GM06990 (cell line): ENCODE data around the gene NRG2.

ENCODE experiments used
- DNase-seq: peaks from one replicate; pipeline ENCODE4 v3.0.0-alpha.2; 2011; ENCODE audit not compliant: insufficient read length; ENCODE audit errors: extremely low read depth
- H3K27me3 ChIP-seq: replicated peaks from 2 replicates; pipeline ENCODE4 v1.6.0; 2011; ENCODE audit warnings: low read length; ENCODE audit not compliant: control insufficient read depth, insufficient read depth
- H3K36me3 ChIP-seq: 2 replicates; pipeline ENCODE4 v1.5.1; 2011; ENCODE audit warnings: low read length; ENCODE audit not compliant: control insufficient read depth, insufficient read depth
- H3K4me3 ChIP-seq: replicated peaks from 2 replicates; pipeline ENCODE4 v1.5.1; 2011; ENCODE audit warnings: low read depth, mild to moderate bottlenecking, control low read depth, low read length
- TF ChIP-seq, protein P1 (sequence below): IDR thresholded peaks from 2 replicates; pipeline ENCODE4 v1.5.1; 2011; ENCODE audit warnings: low read length, control low read depth, mild to moderate bottlenecking, inconsistent platforms; ENCODE audit not compliant: insufficient read depth, poor library complexity, severe bottlenecking

The NRG2 gene

DNA sequence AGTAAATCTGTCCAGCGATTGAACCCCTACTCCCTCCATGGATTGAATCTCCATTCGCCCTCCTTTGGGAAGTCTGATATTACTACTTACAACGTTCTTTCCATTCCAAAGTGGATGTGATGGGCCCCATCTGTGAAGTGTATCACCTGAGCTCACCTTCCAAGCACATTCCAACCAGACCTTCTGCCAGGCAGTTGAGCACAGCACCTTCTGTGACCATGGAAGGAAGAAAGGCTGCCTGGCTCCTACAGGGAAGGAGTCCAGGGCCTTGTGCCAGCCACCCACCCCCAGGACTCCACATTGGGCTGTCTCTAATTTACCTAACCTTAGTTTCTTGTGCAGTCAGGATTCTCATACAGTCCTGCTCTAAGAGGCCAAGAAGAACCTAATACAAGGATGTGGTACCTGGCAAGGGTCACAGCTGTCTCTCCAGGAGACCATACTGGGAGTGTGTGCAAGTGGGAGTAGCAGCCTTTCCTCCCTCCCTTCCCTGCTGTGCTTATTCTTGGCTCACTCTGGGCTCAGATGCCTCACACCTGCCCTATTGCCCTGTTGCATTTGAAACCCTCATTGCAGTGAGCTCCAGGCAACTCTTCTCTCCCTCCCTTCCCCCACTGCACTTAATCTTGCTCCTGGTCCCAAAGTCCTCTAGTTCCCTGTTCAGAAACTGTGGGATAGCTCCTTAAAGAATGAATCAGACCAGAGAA lies 116.1 kb downstream of the NRG2 start:
- Histone ChIP-seq H3K4me3 (no peak overlapping the region), H3K36me3 (no peaks in the 10 kb centered on the region), H3K27me3 (no peaks in the 10 kb centered on the region)
- DNase-seq, result no peak
- TF ChIP-seq, protein P1, sequence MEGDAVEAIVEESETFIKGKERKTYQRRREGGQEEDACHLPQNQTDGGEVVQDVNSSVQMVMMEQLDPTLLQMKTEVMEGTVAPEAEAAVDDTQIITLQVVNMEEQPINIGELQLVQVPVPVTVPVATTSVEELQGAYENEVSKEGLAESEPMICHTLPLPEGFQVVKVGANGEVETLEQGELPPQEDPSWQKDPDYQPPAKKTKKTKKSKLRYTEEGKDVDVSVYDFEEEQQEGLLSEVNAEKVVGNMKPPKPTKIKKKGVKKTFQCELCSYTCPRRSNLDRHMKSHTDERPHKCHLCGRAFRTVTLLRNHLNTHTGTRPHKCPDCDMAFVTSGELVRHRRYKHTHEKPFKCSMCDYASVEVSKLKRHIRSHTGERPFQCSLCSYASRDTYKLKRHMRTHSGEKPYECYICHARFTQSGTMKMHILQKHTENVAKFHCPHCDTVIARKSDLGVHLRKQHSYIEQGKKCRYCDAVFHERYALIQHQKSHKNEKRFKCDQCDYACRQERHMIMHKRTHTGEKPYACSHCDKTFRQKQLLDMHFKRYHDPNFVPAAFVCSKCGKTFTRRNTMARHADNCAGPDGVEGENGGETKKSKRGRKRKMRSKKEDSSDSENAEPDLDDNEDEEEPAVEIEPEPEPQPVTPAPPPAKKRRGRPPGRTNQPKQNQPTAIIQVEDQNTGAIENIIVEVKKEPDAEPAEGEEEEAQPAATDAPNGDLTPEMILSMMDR, result no peak

DNA sequence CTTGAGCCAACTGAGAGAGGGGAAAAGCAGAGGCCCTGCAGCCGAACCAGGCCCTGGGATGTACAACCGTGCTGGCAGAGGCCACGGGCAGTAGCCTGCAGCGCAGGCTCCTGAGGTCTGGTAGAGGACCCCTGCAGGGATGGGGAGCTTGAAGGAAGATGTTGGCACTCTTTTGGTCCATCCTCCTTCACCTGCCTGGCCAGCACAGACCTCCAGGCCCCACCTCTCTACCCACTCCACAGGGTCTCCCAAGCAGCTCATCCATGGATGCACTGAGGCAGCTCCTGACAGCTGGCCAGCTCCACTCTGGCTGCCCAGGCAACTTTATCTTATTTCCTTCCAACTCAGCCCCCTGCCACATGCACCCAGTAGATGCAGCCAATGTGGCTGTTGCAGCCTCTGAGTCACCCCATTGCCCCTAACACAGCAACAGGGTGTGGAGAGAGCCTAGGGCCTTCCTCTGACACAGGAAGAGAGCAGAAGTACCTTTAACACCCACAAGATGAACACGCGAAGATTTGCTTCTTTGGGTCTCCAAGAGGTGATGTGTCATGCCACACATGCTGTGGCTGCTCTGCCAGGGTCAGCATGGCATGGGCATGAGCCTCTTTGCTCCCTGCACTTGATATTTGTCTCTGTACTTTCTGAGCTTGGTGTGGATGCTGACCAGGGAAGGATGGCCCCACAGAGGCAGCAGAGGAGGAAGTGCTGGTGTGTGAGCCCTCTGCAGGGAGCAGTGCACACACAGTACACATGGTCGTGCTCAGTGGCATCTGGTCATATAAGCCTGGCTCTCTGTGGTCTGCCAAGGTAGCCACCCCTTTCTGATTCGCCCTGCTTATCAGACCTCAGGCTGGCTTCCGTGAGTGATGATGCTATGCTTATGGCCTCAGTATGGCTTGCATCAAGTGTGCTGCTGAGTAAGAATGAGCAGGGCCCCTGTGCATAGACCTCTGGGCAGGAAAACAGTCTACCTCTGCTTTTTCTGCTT lies 117.2 kb downstream of the NRG2 start:
- TF ChIP-seq, protein P1, result no peak
- H3K27me3 ChIP-seq, result no peaks in the 10 kb centered on the region
- no peak for DNase-seq
- no peaks in the 10 kb centered on the region for H3K36me3 ChIP-seq
- no peak overlapping the region for H3K4me3 ChIP-seq

- TF ChIP-seq, protein P1, result no peak
- no peak for DNase-seq
These were observed 117.9 kb downstream of the NRG2 start for GRCh38 chr5:139925216-139925562.

DNA sequence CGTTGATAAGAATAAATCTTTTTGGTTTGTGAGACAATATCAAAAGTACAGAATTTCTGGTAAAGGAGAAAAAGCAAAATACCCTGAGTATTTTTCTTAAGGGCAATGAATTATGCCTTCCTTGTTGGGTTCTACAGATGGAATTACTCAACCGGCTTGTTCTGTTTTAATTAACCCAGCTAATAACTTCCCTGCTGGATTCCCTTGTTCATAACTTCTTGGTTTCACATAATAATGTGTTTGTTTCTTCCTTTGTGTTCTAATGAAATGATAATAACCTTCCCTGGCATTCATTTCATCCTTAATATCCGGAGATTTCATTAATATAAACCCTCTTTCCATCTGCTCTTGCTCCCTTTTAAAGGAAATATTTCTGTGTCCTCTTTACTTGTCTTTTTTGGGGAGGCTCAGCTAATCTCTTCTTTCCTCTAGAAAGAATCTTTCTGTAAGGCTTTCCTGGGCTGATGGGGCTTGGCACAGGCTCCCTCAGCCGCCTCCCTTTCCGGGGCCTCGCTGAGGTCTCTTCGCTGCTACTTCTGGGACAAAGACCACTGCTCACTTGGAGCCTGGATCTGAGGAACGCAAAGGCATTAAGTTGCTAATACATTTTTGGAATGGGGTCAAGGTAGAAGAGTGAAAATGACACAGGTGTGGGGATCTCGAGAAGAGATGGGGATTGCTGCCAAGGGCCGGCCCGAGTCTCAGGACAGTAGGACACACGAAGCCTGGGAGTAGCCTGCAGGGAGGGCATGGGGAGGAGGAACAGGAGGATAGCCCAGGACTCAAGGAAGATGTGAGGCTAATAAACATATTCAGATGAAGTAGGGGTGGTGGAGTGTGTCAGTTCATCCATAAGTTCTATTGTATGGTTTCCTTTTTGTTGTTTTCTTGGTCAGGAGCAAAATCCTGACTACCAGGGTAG lies 118.5 kb downstream of the NRG2 start:
- Histone ChIP-seq H3K4me3 (no peak overlapping the region), H3K36me3 (no peaks in the 10 kb centered on the region), H3K27me3 (no peaks in the 10 kb centered on the region)
- TF ChIP-seq, protein P1, result no peak
- no peak for DNase-seq

More at GRCh38 chr5:139925216-139925562, 117.9 kb downstream of the NRG2 start:
- Histone ChIP-seq H3K27me3 (no peaks in the 10 kb centered on the region), H3K4me3 (no peak overlapping the region), H3K36me3 (no peaks in the 10 kb centered on the region)

GRCh38 chr5:139919308-139919707 lies 123.8 kb downstream of the NRG2 start:
- Histone ChIP-seq H3K27me3 (no peaks in the 10 kb centered on the region), H3K4me3 (no peak overlapping the region), H3K36me3 (no peaks in the 10 kb centered on the region)
- DNase-seq, result no peak
- TF ChIP-seq, protein P1, result no peak
